GM12892 (cell line): ENCODE measurements around the gene ARMC6.

Experiments used
- DNase-seq: peaks from one replicate; pipeline ENCODE4 v3.0.0; 2011; ENCODE audit not compliant: insufficient read length
- FAIRE-seq: peaks from 2 replicates; lab custom pipeline; 2011; peaks lifted over from hg19 to GRCh38; lab: Jason Lieb, UNC
- POLR2A ChIP-seq: IDR thresholded peaks from 2 replicates; pipeline ENCODE4 v1.6.1; 2011; ENCODE audit warnings: low read depth, low read length, control low read depth
- POLR2AphosphoS5 ChIP-seq: IDR thresholded peaks from 2 replicates; pipeline ENCODE4 v1.6.1; 2011; ENCODE audit warnings: low read depth, low read length, control low read depth
- TAF1 ChIP-seq: IDR thresholded peaks from 2 replicates; pipeline ENCODE4 v1.6.1; 2011; ENCODE audit warnings: low read depth, mild to moderate bottlenecking, control low read depth, low read length, borderline replicate concordance

ARMC6 gene

GRCh38 chr19:19059018-19059836 is 25.8 kb downstream of the ARMC6 start:
- DNase-seq (no peak), FAIRE-seq (no peak)
- TF ChIP-seq TAF1 (no peak), POLR2A (no peak), POLR2AphosphoS5 (no peak)

GRCh38 chr19:19059837-19060611 is 26.6 kb downstream of the ARMC6 start:
- no peak for TF ChIP-seq POLR2A
- TF ChIP-seq POLR2AphosphoS5: no peak
- TF ChIP-seq TAF1: no peak
- FAIRE-seq (no peak), DNase-seq (no peak)

GRCh38 chr19:19061506-19061905 is 28.1 kb downstream of the ARMC6 start:
- FAIRE-seq (no peak), DNase-seq (no peak)
- TF ChIP-seq POLR2AphosphoS5: no peak
- no peak for TF ChIP-seq POLR2A
- TF ChIP-seq TAF1: no peak

- no peak for TF ChIP-seq POLR2A
- no peak for TF ChIP-seq TAF1
- TF ChIP-seq POLR2AphosphoS5: no peak
- no peak for FAIRE-seq
- no peak for DNase-seq
Observed at GRCh38 chr19:19062454-19063182, 29.2 kb downstream of the ARMC6 start.

GRCh38 chr19:19063183-19064097 is 30.0 kb downstream of the ARMC6 start, which contains the start of gene SLC25A42:
Gene SLC25A42, plus strand, starts transcription at chr19:19063994. Its CDS starts 32,131 bp downstream, at chr19:19096125.
- peak; percentile 11; the same call in 1 of the 2 replicates for TF ChIP-seq TAF1
- peak; percentile 60; the same call in 1 of the 2 replicates for TF ChIP-seq POLR2AphosphoS5
- peak; percentile 37; the same call in 1 of the 2 replicates for TF ChIP-seq POLR2A
- peak; percentile 99 for FAIRE-seq
- DNase-seq: peak; percentile 100

GRCh38 chr19:19064098-19064722 is 30.8 kb downstream of the ARMC6 start:
- FAIRE-seq (no peak), DNase-seq (no peak)
- TF ChIP-seq POLR2AphosphoS5 (no peak), POLR2A (no peak)

GRCh38 chr19:19064811-19065745 is 31.7 kb downstream of the ARMC6 start:
- FAIRE-seq (peak; percentile 78), DNase-seq (no peak)
- TF ChIP-seq TAF1 (no peak), POLR2AphosphoS5 (no peak), POLR2A (no peak)

GRCh38 chr19:19067276-19068072 is 34.1 kb downstream of the ARMC6 start:
- FAIRE-seq (no peak), DNase-seq (no peak)
- TF ChIP-seq TAF1 (no peak), POLR2A (no peak), POLR2AphosphoS5 (no peak)
